Heart right ventricle (tissue), 16 donors: ENCODE results near the gene RNF152. TPM values are rescaled to one million over a fixed set of nuclear protein-coding genes. Genes with fewer than 3 reads are reported as not detected.

Experiments
- ATAC-seq, 8 donors: fragments of 200-7000 bp; cut with Tn5 transposase; one replicate each; pipeline ENCODE4 v1.9.1; 2020; ENCODE audit warnings: mild to moderate bottlenecking in 8 of 8, moderate library complexity in 8 of 8, moderate number of reproducible peaks in 1 of 8
- DNase-seq, 2 donors: peaks; one replicate each; pipeline ENCODE4 v3.0.0-alpha.2; 2020
- H3K27ac ChIP-seq, 10 donors: fragments of 200-600 bp; sonication (generic) in 2 of 10; one replicate each; pipeline versions ENCODE4 v1.5.0 to v1.8.0; 2020 to 2022; ENCODE audit warnings: mild to moderate bottlenecking in 3 of 10
- H3K27me3 ChIP-seq, 7 donors: fragments of 200-600 bp; one replicate each; pipeline ENCODE4 v1.8.0; 2021 to 2022; ENCODE audit warnings: mild to moderate bottlenecking in 2 of 7
- H3K36me3 ChIP-seq, 9 donors: fragments of 200-600 bp; sonication (generic) in 1 of 9; one replicate each; pipeline versions ENCODE4 v1.5.0 to v1.8.0; 2020 to 2022; ENCODE audit warnings: mild to moderate bottlenecking in 2 of 9
- H3K4me1 ChIP-seq, 9 donors: fragments of 200-600 bp; sonication (generic) in 1 of 9; one replicate each; pipeline versions ENCODE4 v1.5.0 to v1.8.0; 2020 to 2022; ENCODE audit warnings: mild to moderate bottlenecking in 4 of 9
- H3K4me3 ChIP-seq, 10 donors: fragments of 200-600 bp; sonication (generic) in 2 of 10; one replicate each; pipeline versions ENCODE4 v1.5.0 to v1.8.0; 2020 to 2022; ENCODE audit warnings: mild to moderate bottlenecking in 7 of 10, moderate library complexity in 2 of 10
- H3K9me3 ChIP-seq, 11 donors: fragments of 200-600 bp in 10 of 11; sonication (generic) in 2 of 11; one replicate each; pipeline versions ENCODE4 v1.5.0 to v1.8.0; 2013 to 2022; ENCODE audit warnings: mild to moderate bottlenecking in 2 of 11, control low read depth in 1 of 11, moderate library complexity in 1 of 11
- WGBS, 2 donors: extraction: QIAGEN DNeasy Blood & Tissue Kit; methylation state at CpG; one replicate each; pipeline ENCODE4 v1.1.7; 2013; ENCODE audit warnings: inconsistent platforms in 1 of 2; 5-methylcytosine and 5-hydroxymethylcytosine counted together
- intact Hi-C, 10 donors: fragments of 100-400 bp; cut with DNase I; formaldehyde crosslinking; loops; one replicate each; pipeline versions ENCODE4 v1.11.1 to v1.14.2; 2022
- polyA plus RNA-seq, 2 donors: library from polyadenylated mRNA; stranded (reverse); fragments of 200-250 nt; gene quantifications; one replicate each; pipeline ENCODE4 v1.2.3, GENCODE V29; 2013
- total RNA-seq, 10 donors: library from RNA; stranded (reverse); fragmentation: NEBNext Ultra II Directional in 3 of 10; extraction: Animal tissue kit (Norgen Biotek cat#: 25700) in 3 of 10; gene quantifications; one replicate each; pipeline versions ENCODE4 v1.2.1 to v1.2.4, GENCODE V29; 2021 to 2023
- TF ChIP-seq, protein P1 (sequence below), 9 donors: fragments of 200-600 bp; sonication (generic) in 2 of 9; IDR thresholded peaks; one replicate each; pipeline versions ENCODE4 v1.5.0 to v1.8.0; 2021 to 2022; ENCODE audit warnings: antibody characterized with exemption in 9 of 9, mild to moderate bottlenecking in 5 of 9, moderate library complexity in 1 of 9
- donor health status: Arrhythmogenic right ventricular cardiomyopathy.
- donor health status: ischemic (EF 13 %, LVEDD 7.1; RV severe dilation, severe dysfunction).
- donor health status: healthy with polysubstance abuse.
- donor health status: DM: no; HTN: yes; CAD: no.
- donor health status: DM: no; HTN: no; CAD: no.
- donor health status: ischemic (EF 25% LVEDD 6.9; RV normal size, moderate dysfunction).
- donor health status: ischemic (EF 25% LVEDD 5.7; RV mildly dilated, moderate dysfunction).
- donor health status: healthy.
- donor health status: DM: yes; HTN: yes; CAD: no.
- donor health status: Ischemic cardiomyopathy.
- donor health status: ischemic (EF 35%, LVEDD 5.7; RV mildly dilated, moderate dysfunction).
- donor health status: nonischemic (EF 11% LVEDD 7.7; RV severe dilation, severe dysfunction).
- donor health status: DM: yes; HTN: yes; CAD: no.
- donor health status: PGD.
- donor health status: ischemic (EF 29% LVEDD 5.4; RV normal size, mild dysfunction).
- donor health status: nonischemic (EF 23%, LVEDD 6.1; RV moderate dilation, normal function).

RNF152 gene
- total and polyA plus RNA-seq, 12 donors: 1.7 to 19.1 (median 10.9) TPM

DNA sequence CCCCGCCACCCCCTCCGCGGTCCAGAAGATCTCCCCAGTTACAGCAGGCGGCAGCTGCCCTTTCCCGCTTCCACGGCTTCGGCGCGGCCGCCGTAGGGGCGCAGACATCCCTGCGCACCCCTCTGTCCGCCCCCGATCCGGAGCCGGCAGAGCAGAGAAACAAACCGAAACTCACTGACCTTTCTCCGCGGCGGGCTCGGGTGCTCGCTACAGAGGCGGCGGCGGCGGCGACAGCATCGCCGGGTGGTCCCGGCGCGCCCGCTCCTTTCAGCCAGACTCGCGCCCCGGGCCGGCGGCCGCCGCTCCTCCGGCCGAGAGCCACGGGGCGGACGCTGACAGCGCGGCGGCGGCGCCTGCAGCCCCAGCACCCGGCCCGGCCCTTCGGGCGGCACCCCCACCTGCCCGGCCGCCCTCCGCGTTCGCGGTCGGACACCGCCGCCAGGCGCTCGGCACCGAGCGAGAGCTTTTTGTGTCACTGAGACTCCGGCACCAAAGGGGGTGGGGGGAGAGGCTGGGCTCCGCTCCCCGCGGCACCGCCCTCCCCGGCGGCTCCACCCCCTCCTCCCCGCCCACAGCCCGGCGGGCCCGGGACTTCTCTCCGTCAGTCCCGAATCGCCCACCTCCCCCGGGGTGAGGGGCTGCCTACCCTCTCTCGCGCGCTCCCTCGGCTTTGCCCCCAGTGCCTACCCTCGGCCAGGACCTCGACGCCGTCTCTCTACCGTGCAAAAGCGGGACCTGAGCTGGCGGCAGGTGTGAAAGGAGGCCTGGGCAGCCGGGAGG, 1.4 kb upstream of the RNF152 start:
- peaks cover 0 to 24% (median 5%) of the 10 kb centered on the region in 9 donors for H3K36me3 ChIP-seq
- H3K27me3 ChIP-seq: peaks cover 0 to 61% (median 0%) of the 10 kb centered on the region in 7 donors
- DNase-seq: peak; percentile 87
- no peaks in the 10 kb centered on the region for H3K9me3 ChIP-seq
- ATAC-seq: peak; percentile 90 to 96 (median 94)
- intact Hi-C loops: loop anchor here in 9 of 10 donors (2.0 to 10.0 kb wide), 11 partner anchors 147 to 339 kb away; no protein-coding TSS in a partner anchor
- H3K27ac ChIP-seq: peak overlapping the region; percentile 79 to 96 (median 90)
- WGBS, 2 donors: 0 to 1% methylated on average over 65 to 95 of the region's 95 CpGs
- TF ChIP-seq, protein P1, sequence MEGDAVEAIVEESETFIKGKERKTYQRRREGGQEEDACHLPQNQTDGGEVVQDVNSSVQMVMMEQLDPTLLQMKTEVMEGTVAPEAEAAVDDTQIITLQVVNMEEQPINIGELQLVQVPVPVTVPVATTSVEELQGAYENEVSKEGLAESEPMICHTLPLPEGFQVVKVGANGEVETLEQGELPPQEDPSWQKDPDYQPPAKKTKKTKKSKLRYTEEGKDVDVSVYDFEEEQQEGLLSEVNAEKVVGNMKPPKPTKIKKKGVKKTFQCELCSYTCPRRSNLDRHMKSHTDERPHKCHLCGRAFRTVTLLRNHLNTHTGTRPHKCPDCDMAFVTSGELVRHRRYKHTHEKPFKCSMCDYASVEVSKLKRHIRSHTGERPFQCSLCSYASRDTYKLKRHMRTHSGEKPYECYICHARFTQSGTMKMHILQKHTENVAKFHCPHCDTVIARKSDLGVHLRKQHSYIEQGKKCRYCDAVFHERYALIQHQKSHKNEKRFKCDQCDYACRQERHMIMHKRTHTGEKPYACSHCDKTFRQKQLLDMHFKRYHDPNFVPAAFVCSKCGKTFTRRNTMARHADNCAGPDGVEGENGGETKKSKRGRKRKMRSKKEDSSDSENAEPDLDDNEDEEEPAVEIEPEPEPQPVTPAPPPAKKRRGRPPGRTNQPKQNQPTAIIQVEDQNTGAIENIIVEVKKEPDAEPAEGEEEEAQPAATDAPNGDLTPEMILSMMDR (IDR thresholded peaks at IDR 0.05): peak; percentile 16 to 71 (median 37)
- H3K4me1 ChIP-seq: peaks cover 0 to 50% (median 31%) of the 10 kb centered on the region in 9 donors
- peak overlapping the region; percentile 32 to 97 (median 90) for H3K4me3 ChIP-seq

DNA sequence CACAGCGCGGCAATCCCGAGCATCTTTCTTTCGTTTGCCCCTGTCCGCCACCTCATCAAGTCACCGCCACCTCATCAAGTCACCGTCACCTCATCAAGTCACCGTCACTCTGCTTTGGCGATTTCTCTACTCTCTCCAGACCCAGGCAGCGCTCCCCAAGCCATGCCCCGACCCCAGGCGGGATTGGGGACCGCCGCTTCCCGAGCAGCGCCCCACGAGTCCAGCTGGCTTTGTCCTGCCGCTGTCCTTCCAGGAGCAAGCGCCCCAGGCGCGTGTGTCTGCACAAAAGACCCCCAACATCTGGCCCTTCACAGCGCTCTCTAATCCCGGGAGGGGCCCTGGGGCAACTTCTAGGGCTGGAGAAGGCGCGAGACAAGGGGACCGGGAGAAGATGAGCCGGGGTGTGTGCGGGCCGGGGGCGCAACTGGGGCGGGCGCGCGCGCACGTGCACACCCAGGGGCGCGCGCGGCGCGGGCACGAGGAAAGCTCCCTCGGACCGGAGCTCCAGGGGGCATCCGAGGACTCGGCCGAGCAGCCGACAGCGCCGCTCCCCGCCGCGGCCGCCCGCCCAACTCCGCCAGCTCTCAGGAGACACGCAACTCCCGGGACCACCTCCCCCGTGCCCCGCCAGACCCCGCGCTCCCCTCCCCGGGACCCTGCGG, 633 bp upstream of the RNF152 start:
- Histone ChIP-seq H3K36me3 (peaks cover 0 to 26% (median 5%) of the 10 kb centered on the region in 9 donors), H3K4me3 (peak overlapping the region; percentile 32 to 97 (median 90)), H3K27ac (peak overlapping the region; percentile 79 to 96 (median 90)), H3K4me1 (peaks cover 0 to 57% (median 32%) of the 10 kb centered on the region in 9 donors), H3K27me3 (peaks cover 0 to 61% (median 0%) of the 10 kb centered on the region in 7 donors), H3K9me3 (no peaks in the 10 kb centered on the region)
- ATAC-seq (peak; percentile 24 to 65 (median 46)), DNase-seq (peak; percentile 45 to 65)
- TF ChIP-seq, protein P1 (IDR thresholded peaks at IDR 0.05): peak in 6 of 9 donors; percentile 5 to 41 (median 23)
- intact Hi-C loops: loop anchor here in 9 of 10 donors (2.0 to 10.0 kb wide), 11 partner anchors 146 to 339 kb away; no protein-coding TSS in a partner anchor
- 0 to 1% methylated on average over 48 to 63 of the region's 65 CpGs for WGBS, 2 donors

DNA sequence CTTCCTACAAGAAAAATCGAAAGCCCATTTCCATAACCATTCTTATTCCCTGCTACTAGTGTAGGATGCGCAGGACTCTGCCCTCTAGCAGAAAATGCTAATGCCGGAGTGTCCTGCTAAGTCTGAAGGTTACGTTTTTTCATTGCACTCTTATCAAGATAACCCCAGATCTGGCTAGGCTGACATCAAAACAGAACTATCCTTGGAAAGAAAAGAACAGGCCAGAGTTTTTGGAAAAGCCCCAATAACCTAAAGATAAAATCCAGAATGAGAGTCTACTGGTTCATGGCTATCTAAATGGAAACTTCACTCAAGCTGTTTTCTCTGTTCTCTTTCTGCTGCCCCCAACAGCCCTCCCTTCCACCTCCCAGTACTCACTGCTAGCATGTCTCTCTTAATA, 913 bp downstream of the RNF152 start:
- H3K4me1 ChIP-seq: peaks cover 0 to 71% (median 32%) of the 10 kb centered on the region in 9 donors
- WGBS, 2 donors: 50 to 61% methylated on average over 4 of the region's 4 CpGs

More for the DNA sequence above, 913 bp downstream of the RNF152 start:
- H3K4me3 ChIP-seq: peak overlapping the region in 9 of 10 donors; percentile 77 to 97 (median 93)
- H3K27ac ChIP-seq: peak overlapping the region in 7 of 10 donors; percentile 26 to 96 (median 92)
- intact Hi-C loops: loop anchor here in 9 of 10 donors (2.0 to 10.0 kb wide), 11 partner anchors 145 to 337 kb away; no protein-coding TSS in a partner anchor
- TF ChIP-seq, protein P1 (IDR thresholded peaks at IDR 0.05): no peak
- DNase-seq (no peak), ATAC-seq (no peak)
- no peaks in the 10 kb centered on the region for H3K9me3 ChIP-seq
- peaks cover 0 to 40% (median 5%) of the 10 kb centered on the region in 9 donors for H3K36me3 ChIP-seq
- peaks cover 0 to 57% (median 0%) of the 10 kb centered on the region in 7 donors for H3K27me3 ChIP-seq
